ENCODE results near the gene PDZK1.

- TF ChIP-seq RAD21 (IDR thresholded peaks at IDR 0.05; ENCODE audit: low read depth) (peak; percentile 82), MAX (IDR thresholded peaks at IDR 0.05) (0 out of 2 replicates have a peak, but pooled peaks have one; percentile 25), ZBTB7A (IDR thresholded peaks at IDR 0.05; ENCODE audit: low read depth) (peak; percentile 59; the same call in 1 of the 2 replicates), FOXM1 (IDR thresholded peaks at IDR 0.05; ENCODE audit: borderline replicate concordance, low read depth) (no peak)
Measured at GRCh38 chr1:145720878-145721671, 13.9 kb upstream of the PDZK1 start.
